Activated CD4-positive, alpha-beta T cell treated with anti-CD3 and anti-CD28 coated beads, Interleukin-2, amount 10 ng/mL, durations not matched to agents 7 days and 5 days (primary cell): ENCODE measurements around the gene TSC22D1. TPM values are rescaled to one million over a fixed set of nuclear protein-coding genes. Genes with fewer than 3 reads are reported as not detected.

Source experiments
- CTCF ChIA-PET: fragments of 350-600 bp; sonication (Branson Sonifier 250); formaldehyde crosslinking; loops from one replicate; lab custom pipeline; 2021; ENCODE audit warnings: antibody characterized with exemption; lab: Charles Lee
- POLR2A ChIA-PET: fragments of 350-600 bp; sonication (Branson Sonifier 250); formaldehyde crosslinking; loops from one replicate; lab custom pipeline; 2021; ENCODE audit warnings: antibody characterized with exemption; lab: Charles Lee
- DNase-seq: peaks from one replicate; pipeline ENCODE4 v3.0.0-alpha.2; 2020
- H3K27ac Mint-ChIP-seq: one replicate; pipeline ENCODE4 v1.8.0; 2021; ENCODE audit warnings: mild to moderate bottlenecking, moderate library complexity, mixed read lengths
- H3K27me3 Mint-ChIP-seq: one replicate; pipeline ENCODE4 v1.8.0; 2021; ENCODE audit warnings: mixed read lengths
- H3K36me3 Mint-ChIP-seq: one replicate; pipeline ENCODE4 v1.8.0; 2021; ENCODE audit warnings: low read depth, mixed read lengths
- H3K4me1 Mint-ChIP-seq: one replicate; pipeline ENCODE4 v1.8.0; 2021; ENCODE audit warnings: mixed read lengths
- H3K4me3 Mint-ChIP-seq: one replicate; pipeline ENCODE4 v1.8.0; 2021; ENCODE audit warnings: mild to moderate bottlenecking, moderate library complexity, mixed read lengths
- H3K9me3 Mint-ChIP-seq: one replicate; pipeline ENCODE4 v1.8.0; 2021; ENCODE audit warnings: mixed read lengths
- total RNA-seq, 2 experiments: library from RNA; stranded (reverse); gene quantifications; one replicate each; pipeline ENCODE4 v1.2.3, GENCODE V29; 2021

Gene TSC22D1
- total RNA-seq, 2 experiments from 2014 or later, result 13.3 to 13.6 TPM

DNA sequence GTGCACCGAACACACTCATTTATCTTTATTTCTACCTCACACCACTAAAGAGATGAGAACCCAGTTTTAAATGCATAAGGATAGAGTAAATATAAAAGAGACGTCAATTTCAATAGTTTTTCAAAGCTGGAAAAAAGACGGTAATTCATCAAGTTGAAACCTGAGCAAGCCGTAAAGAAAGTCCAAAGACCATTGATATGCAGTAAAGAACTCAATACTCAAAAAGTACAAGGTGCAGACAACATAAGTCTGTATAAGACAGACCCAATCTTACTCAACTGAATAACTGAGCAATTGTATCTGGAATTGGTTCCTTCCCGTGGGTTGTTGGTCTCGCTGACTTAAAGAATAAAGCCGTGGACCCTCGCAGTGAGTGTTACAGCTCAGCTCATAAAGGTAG lies 120.4 kb downstream of the TSC22D1 start:
- POLR2A ChIA-PET, result no interaction called here
- no peaks in the 10 kb centered on the region for H3K9me3 Mint-ChIP-seq
- DNase-seq, result no peak

DNA sequence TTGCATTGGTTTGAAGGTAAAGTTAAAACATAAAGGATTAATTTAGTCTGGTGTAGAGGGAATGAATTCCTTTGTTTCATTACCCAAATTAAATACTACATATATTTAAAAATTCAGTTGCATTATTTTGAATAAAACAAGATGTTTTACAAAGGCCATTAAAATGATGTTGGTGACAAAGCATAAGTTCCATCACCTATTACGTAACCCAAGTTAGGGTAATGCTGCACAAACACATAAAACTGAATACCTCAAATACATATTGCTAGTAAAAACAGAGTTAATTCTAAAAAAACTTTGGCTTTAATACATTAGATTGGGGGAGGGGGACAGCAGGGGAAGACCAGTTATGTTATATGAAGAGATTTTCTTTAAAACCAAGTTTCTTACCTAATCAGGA lies 122.2 kb downstream of the TSC22D1 start:
- H3K27ac Mint-ChIP-seq, result no peak overlapping the region
- H3K36me3 Mint-ChIP-seq, result no peaks in the 10 kb centered on the region
- peaks cover 2% of the 10 kb centered on the region for H3K4me1 Mint-ChIP-seq
- no peak overlapping the region for H3K4me3 Mint-ChIP-seq
- ChIA-PET CTCF (no interaction called here), POLR2A (no interaction called here)
- H3K27me3 Mint-ChIP-seq, result no peaks in the 10 kb centered on the region
- H3K9me3 Mint-ChIP-seq, result no peaks in the 10 kb centered on the region
- no peak for DNase-seq

More for the DNA sequence above, 120.4 kb downstream of the TSC22D1 start:
- no peaks in the 10 kb centered on the region for H3K36me3 Mint-ChIP-seq
- no peaks in the 10 kb centered on the region for H3K27me3 Mint-ChIP-seq
- CTCF ChIA-PET, result no interaction called here
- H3K27ac Mint-ChIP-seq, result no peak overlapping the region
- H3K4me1 Mint-ChIP-seq, result peaks cover 2% of the 10 kb centered on the region
- H3K4me3 Mint-ChIP-seq, result no peak overlapping the region

DNA sequence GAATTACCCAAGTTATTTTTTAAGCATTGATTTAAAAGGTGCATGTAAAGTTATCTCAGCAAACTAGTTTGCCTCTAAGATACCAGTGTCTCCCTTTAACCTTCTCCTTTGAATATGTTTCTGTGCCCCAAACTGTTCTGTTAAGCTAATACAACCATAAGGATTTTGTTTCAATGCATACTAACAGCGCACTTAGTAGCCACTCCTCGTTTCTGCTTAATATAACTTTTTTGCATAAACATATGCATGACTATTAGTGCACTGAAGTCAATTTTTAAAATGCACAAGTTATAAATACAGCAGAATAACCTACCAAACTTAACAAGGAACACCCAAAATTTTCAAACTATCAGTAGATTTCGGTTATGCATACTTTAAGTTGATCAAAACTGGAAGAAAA lies 123.1 kb downstream of the TSC22D1 start:
- H3K4me1 Mint-ChIP-seq, result peaks cover 2% of the 10 kb centered on the region
- no peak for DNase-seq
- H3K9me3 Mint-ChIP-seq, result no peaks in the 10 kb centered on the region
- CTCF ChIA-PET, result no interaction called here
- no peak overlapping the region for H3K27ac Mint-ChIP-seq
- no peaks in the 10 kb centered on the region for H3K36me3 Mint-ChIP-seq
- POLR2A ChIA-PET, result no interaction called here
- no peaks in the 10 kb centered on the region for H3K27me3 Mint-ChIP-seq
- H3K4me3 Mint-ChIP-seq, result no peak overlapping the region

DNA sequence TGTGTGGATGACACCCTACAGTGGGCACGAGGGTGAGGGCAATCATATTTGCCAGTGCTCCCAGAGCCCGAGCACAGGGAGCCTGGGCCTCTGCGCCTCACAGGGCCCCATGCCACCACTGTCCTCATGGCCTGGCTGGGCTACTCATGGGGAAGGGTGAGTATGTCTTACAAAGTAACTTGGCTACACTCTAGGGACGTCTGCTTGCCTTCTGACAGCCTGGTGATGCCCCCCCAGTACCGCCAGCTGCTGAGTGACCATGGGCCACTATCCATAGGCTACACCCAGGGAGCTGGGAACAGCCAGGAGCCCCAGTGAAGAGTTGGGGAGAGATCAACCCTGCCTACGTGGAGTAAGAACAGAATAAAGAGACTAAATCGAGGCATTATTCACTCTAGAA lies 123.7 kb downstream of the TSC22D1 start:
- CTCF ChIA-PET, result no interaction called here
- POLR2A ChIA-PET, result no interaction called here
- no peaks in the 10 kb centered on the region for H3K9me3 Mint-ChIP-seq

DNA sequence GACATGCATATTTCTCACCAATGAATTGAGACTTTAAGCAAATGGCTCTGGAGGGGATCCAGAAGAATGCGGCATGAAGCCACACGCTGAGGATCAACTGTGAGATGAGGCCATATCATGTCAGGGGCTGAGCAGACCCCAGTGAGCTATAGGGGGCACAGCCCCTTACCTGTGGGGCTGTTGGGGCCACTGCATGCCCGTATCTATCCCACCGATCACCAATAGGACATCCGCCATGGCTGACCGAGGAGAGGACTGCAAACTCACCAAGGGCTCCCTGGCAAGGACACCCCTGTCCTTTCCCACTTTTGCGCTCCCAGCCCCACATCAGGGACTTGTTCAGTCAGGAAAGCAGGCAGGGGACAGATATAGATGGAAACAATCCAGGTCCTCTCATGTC lies 124.5 kb downstream of the TSC22D1 start:
- Mint-ChIP-seq H3K27ac (no peak overlapping the region), H3K4me1 (no peaks in the 10 kb centered on the region), H3K36me3 (no peaks in the 10 kb centered on the region), H3K4me3 (no peak overlapping the region), H3K27me3 (no peaks in the 10 kb centered on the region), H3K9me3 (no peaks in the 10 kb centered on the region)
- ChIA-PET CTCF (no interaction called here), POLR2A (no interaction called here)
- DNase-seq, result no peak

More for the DNA sequence above, 123.7 kb downstream of the TSC22D1 start:
- H3K4me1 Mint-ChIP-seq, result no peaks in the 10 kb centered on the region
- H3K27me3 Mint-ChIP-seq, result no peaks in the 10 kb centered on the region
- DNase-seq, result no peak
- no peak overlapping the region for H3K27ac Mint-ChIP-seq
- no peak overlapping the region for H3K4me3 Mint-ChIP-seq
- no peaks in the 10 kb centered on the region for H3K36me3 Mint-ChIP-seq

DNA sequence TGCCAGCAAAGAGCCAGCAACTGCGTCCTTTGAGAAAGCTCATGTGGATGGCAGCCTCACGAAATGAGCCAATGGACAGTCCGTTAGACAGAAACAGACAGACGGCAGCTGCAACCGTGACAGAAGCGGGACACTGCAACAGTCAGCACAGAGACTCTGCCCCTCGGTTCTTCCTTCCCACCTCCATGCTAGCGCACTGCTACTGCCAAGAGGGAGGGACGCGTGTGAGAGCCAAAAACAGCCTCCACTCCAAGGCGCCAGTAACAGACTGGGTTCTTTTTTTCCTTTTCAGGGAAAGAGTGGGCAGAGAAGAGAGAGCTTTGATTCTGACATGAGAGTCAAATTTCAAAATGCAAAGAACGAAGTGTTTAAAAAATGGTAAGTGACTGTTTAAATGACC lies 125.0 kb downstream of the TSC22D1 start:
- Mint-ChIP-seq H3K27me3 (no peaks in the 10 kb centered on the region), H3K9me3 (no peaks in the 10 kb centered on the region), H3K4me1 (no peaks in the 10 kb centered on the region), H3K4me3 (no peak overlapping the region), H3K27ac (no peak overlapping the region), H3K36me3 (no peaks in the 10 kb centered on the region)
- CTCF ChIA-PET, result no interaction called here
- DNase-seq, result no peak
- POLR2A ChIA-PET, result no interaction called here

DNA sequence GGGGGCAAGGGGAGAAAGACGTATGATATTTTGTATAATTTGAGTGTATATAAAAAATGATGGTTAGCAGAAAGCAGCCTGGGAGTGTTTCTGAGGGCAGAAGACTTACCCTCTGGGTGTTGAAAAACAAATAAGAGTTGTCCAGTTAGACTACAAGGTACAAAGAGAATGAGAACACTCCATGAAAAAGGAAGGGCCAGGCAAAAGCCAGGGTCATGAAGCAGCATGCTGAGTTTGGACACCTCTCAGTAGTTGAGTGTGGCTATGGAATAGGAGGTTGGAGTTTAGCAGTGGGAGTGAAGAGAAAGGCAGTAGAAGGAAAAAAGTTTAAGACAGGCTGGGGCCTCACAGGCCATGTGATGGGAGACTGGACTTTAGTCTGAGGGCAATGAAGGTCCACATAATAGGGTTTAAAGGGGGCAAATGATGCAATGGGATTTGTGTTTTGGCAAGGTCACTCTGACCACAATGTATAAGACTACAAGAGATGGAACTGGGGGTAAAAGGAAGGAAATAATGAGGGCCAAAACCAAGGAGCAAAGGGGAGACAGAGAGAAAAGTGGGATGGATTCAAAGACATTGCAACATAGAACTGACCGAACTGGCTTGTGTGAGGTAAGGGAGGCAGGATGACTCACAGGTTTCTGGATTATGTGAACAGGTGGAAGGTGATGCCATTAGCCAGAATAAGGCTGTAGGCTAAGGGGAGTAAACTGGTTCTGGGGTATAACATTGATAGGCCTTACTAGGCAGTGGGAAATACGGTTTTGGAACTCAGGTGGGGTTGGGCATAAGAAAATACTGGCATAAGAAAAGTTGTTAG lies 125.9 kb downstream of the TSC22D1 start:
- POLR2A ChIA-PET, result no interaction called here
- CTCF ChIA-PET, result no interaction called here

DNA sequence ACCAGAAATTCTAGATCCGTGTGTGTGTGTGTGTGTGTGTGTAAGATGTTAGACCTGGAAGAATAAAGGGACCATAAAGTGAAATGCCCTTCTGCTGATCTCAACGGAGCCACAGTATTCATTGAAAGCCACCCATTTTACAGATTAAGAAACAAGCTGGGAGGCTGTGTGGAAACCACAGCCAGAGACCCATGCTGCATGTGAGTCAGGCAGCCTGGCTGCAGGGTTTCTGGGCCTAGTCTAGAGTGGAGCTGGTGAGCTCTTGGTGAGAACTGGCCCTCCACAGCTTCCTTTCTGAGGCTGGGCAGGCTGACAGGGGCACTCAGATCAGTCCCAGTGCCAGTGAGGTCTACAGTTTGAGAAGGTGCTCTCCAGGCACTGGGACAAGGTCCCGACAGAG lies 127.3 kb downstream of the TSC22D1 start:
- Mint-ChIP-seq H3K4me3 (no peak overlapping the region), H3K9me3 (no peaks in the 10 kb centered on the region), H3K27ac (no peak overlapping the region), H3K36me3 (no peaks in the 10 kb centered on the region), H3K27me3 (peaks cover 4% of the 10 kb centered on the region), H3K4me1 (no peaks in the 10 kb centered on the region)
- ChIA-PET POLR2A (no interaction called here), CTCF (interaction anchor here (1.4 kb wide), 1 partner anchor 8 kb away, joined by 3 read pairs; no protein-coding TSS in a partner anchor)
- DNase-seq, result no peak

More for the DNA sequence above, 125.9 kb downstream of the TSC22D1 start:
- Mint-ChIP-seq H3K27ac (no peak overlapping the region), H3K9me3 (no peaks in the 10 kb centered on the region), H3K36me3 (no peaks in the 10 kb centered on the region), H3K27me3 (no peaks in the 10 kb centered on the region), H3K4me3 (no peak overlapping the region), H3K4me1 (no peaks in the 10 kb centered on the region)
- DNase-seq, result no peak

DNA sequence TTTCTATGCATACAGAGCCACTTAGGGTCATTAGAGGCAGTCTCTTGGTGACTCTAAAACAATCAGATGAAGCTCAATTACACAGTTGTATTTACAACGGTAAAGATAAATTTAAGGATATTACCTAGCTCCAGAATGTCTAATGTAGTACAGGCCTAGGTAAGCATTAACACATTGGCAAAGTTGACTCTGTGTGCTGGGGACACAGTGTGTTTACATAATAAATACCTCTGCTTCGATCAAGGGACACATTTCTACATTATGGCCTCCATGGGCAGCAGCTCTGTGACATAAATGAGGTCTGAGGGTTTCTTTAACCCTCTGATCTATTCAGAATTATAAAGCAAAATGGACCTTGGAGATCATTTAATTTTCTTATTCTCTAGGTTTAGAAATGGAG lies 127.8 kb downstream of the TSC22D1 start:
- Mint-ChIP-seq H3K27me3 (peaks cover 4% of the 10 kb centered on the region), H3K36me3 (no peaks in the 10 kb centered on the region), H3K9me3 (no peaks in the 10 kb centered on the region), H3K27ac (no peak overlapping the region), H3K4me3 (no peak overlapping the region), H3K4me1 (no peaks in the 10 kb centered on the region)
- ChIA-PET CTCF (interaction anchor here (1.4 kb wide), 1 partner anchor 8 kb away, joined by 3 read pairs; no protein-coding TSS in a partner anchor), POLR2A (no interaction called here)
- no peak for DNase-seq

DNA sequence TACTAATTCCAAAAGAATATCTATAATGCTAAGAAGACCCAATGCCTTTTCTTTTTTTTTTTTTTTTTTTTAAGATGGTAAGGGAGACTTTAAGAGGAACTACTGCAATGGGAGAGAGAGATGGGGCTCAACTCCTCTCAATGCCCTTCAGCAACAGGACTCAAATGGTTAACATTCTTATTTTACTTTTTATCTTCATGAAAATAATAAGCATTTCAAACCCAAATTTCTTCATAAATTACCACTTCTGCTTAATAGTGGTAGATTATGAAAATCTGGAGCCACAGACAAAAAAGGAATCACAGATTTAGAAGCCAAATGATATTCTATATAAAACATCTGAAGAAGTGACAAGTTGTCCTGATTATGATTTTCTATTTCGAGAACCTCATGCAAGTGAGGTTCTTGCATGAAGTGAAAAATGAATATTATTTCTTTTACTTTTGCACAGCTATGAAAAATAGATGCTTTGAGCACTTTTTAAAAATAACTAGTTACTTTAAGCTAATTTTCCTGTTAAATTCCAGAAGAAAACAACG lies 128.3 kb downstream of the TSC22D1 start:
- no peaks in the 10 kb centered on the region for H3K4me1 Mint-ChIP-seq
- ChIA-PET POLR2A (no interaction called here), CTCF (interaction anchor here (1.4 kb wide), 1 partner anchor 9 kb away, joined by 3 read pairs; no protein-coding TSS in a partner anchor)
- DNase-seq, result no peak
- H3K4me3 Mint-ChIP-seq, result no peak overlapping the region
- H3K27ac Mint-ChIP-seq, result no peak overlapping the region
- peaks cover 4% of the 10 kb centered on the region for H3K27me3 Mint-ChIP-seq
- no peaks in the 10 kb centered on the region for H3K9me3 Mint-ChIP-seq
- no peaks in the 10 kb centered on the region for H3K36me3 Mint-ChIP-seq

DNA sequence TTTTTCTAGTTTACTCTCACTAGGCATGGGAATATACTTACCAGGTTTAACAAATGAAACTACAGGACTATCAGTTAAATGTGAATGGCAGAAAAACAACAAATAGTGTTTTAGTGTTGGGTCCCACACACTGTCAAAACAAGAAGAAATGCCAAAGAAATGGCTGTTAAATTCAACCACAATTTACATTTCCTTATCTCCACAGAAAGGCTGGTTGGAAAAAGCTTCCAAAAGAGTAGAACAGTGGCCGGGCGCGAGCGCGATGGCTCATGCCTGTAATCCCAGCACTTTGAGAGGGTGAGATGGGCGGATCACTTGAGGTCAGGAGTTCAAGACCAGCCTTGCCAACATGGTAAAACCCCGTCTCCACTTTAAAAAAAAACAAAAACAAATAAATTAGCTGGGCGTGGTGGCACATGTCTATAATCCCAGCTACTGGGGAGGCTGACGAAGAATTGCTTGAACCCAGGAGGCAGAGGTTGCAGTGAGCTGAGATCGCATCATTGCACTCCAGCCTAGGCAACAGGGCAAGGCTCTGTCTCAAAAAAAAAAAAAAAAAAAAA lies 136.0 kb downstream of the TSC22D1 start:
- no peak for DNase-seq
- H3K4me1 Mint-ChIP-seq, result peaks cover 17% of the 10 kb centered on the region
- H3K9me3 Mint-ChIP-seq, result no peaks in the 10 kb centered on the region
- CTCF ChIA-PET, result no interaction called here
- H3K4me3 Mint-ChIP-seq, result no peak overlapping the region
- H3K27me3 Mint-ChIP-seq, result peaks cover 40% of the 10 kb centered on the region
- H3K27ac Mint-ChIP-seq, result no peak overlapping the region
- POLR2A ChIA-PET, result no interaction called here
- H3K36me3 Mint-ChIP-seq, result no peaks in the 10 kb centered on the region

DNA sequence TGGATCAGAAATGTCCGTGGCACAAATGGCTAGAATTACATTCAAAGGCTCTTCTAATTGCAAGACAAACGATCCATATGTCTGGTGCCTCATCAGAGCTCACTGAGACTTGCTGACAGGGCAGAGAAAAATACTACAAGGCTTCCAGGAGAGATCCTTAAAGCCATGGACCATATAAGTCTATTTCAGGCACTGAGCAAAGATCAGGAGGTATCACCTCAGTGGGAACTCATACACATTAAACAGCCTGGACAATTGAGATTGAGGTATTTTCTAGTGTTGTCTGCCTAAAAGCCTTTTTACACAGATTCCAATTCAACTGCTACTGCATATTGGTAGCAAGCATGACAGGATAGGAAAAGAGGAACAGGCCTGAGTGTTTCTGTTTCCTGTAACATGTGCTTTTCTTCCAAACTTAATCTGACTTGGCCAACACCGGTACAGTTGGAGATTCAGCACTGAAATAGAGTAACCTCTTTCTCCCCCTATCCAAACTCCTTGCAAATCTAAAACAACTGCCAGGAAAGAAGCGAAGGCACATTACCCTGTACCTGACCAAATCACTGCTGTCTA lies 136.6 kb downstream of the TSC22D1 start:
- Mint-ChIP-seq H3K4me1 (peaks cover 20% of the 10 kb centered on the region), H3K4me3 (no peak overlapping the region), H3K27me3 (peaks cover 40% of the 10 kb centered on the region), H3K36me3 (peaks cover 2% of the 10 kb centered on the region), H3K9me3 (no peaks in the 10 kb centered on the region), H3K27ac (no peak overlapping the region)
- CTCF ChIA-PET, result interaction anchor here (1.0 kb wide), 1 partner anchor 534 kb away, joined by 3 read pairs; no protein-coding TSS in a partner anchor
- no peak for DNase-seq
- POLR2A ChIA-PET, result no interaction called here

DNA sequence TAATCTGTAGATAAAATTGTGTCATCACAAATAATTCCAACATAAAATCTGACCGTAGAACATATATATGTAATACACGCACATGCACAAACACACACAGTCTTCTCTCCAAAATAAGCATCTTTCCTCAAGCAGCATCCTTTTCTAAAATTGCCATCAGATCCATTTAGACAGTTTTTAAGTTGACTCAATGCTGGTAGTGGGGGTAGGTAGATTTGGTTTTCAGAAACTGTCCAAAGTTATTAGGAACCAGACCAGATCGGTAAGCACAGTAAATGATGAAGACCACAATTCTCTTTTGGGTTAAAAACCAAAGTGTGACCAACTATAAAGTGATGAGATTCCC lies 137.9 kb downstream of the TSC22D1 start:
- Mint-ChIP-seq H3K27me3 (peaks cover 42% of the 10 kb centered on the region), H3K27ac (no peak overlapping the region), H3K9me3 (no peaks in the 10 kb centered on the region), H3K4me1 (peaks cover 20% of the 10 kb centered on the region), H3K4me3 (no peak overlapping the region), H3K36me3 (peaks cover 4% of the 10 kb centered on the region)
- ChIA-PET CTCF (interaction anchor here (0.7 to 2.4 kb wide), 2 partner anchors 247 to 1600 kb away, joined by 3 to 7 read pairs; no protein-coding TSS in a partner anchor), POLR2A (no interaction called here)
- no peak for DNase-seq
